H9 (cell line): Measurements from ENCODE around the gene RAB7B. TPM values are rescaled to one million over a fixed set of nuclear protein-coding genes. Genes with fewer than 3 reads are reported as not detected.

Experiments
- DNase-seq: peaks from one replicate; pipeline ENCODE4 v3.0.0-alpha.2; 2017
- H2AFZ ChIP-seq: one replicate; pipeline ENCODE4 v1.6.1; 2013; ENCODE audit warnings: mild to moderate bottlenecking, low read length, control low read depth, moderate library complexity
- H2AK5ac ChIP-seq: 2 replicates; pipeline ENCODE4 v1.6.1; 2013; ENCODE audit warnings: low read length, control low read depth, mixed read lengths; ENCODE audit not compliant: insufficient read length
- H2BK120ac ChIP-seq: one replicate; pipeline ENCODE4 v1.6.1; 2013; ENCODE audit warnings: low read depth, mild to moderate bottlenecking, low read length, control low read depth, inconsistent platforms; ENCODE audit not compliant: poor library complexity, severe bottlenecking
- H2BK12ac ChIP-seq: 2 replicates; pipeline ENCODE4 v1.6.1; 2013; ENCODE audit warnings: low read length, control low read depth, mixed read lengths, low read depth; ENCODE audit not compliant: insufficient read length
- H2BK15ac ChIP-seq: 2 replicates; pipeline ENCODE4 v1.6.1; 2013; ENCODE audit warnings: low read depth, low read length, control low read depth
- H2BK20ac ChIP-seq: one replicate; pipeline ENCODE4 v1.6.1; 2013; ENCODE audit warnings: low read depth, mild to moderate bottlenecking, low read length, control low read depth, inconsistent platforms; ENCODE audit not compliant: poor library complexity, severe bottlenecking
- H2BK5ac ChIP-seq: 2 replicates; pipeline ENCODE4 v1.6.1; 2013; ENCODE audit warnings: low read length, control low read depth, mixed read lengths; ENCODE audit not compliant: insufficient read length
- H3K14ac ChIP-seq: 2 replicates; pipeline ENCODE4 v1.6.1; 2013; ENCODE audit warnings: low read length, control low read depth; ENCODE audit not compliant: insufficient read depth
- H3K18ac ChIP-seq: 2 replicates; pipeline ENCODE4 v1.6.1; 2013; ENCODE audit warnings: low read depth, mild to moderate bottlenecking, mixed read lengths, low read length, control low read depth; ENCODE audit not compliant: insufficient read length
- H3K23ac ChIP-seq: 2 replicates; pipeline ENCODE4 v1.6.1; 2013; ENCODE audit warnings: low read length, control low read depth, mixed read lengths, low read depth; ENCODE audit not compliant: insufficient read length
- H3K23me2 ChIP-seq: 2 replicates; pipeline ENCODE4 v1.6.1; 2013; ENCODE audit warnings: low read depth, mild to moderate bottlenecking, mixed read lengths, low read length, control low read depth; ENCODE audit not compliant: insufficient read length, poor library complexity, severe bottlenecking
- H3K27ac ChIP-seq: 2 replicates; pipeline ENCODE4 v1.5.1; 2013; ENCODE audit warnings: low read length, control low read depth, mixed read lengths, low read depth; ENCODE audit not compliant: insufficient read length
- H3K27me3 ChIP-seq: 2 replicates; pipeline ENCODE4 v1.6.1; 2013; ENCODE audit warnings: low read length, control low read depth, inconsistent platforms; ENCODE audit not compliant: insufficient read depth
- H3K4ac ChIP-seq: 2 replicates; pipeline ENCODE4 v1.6.1; 2013; ENCODE audit warnings: low read depth, mild to moderate bottlenecking, control low read depth, inconsistent platforms, low read length, moderate library complexity
- H3K4me1 ChIP-seq: 2 replicates; pipeline ENCODE4 v1.6.1; 2013; ENCODE audit warnings: low read length, control low read depth, inconsistent platforms; ENCODE audit not compliant: insufficient read depth
- H3K4me2 ChIP-seq: 2 replicates; pipeline ENCODE4 v1.6.1; 2013; ENCODE audit warnings: low read length, control low read depth, mixed read lengths; ENCODE audit not compliant: insufficient read length, insufficient read depth
- H3K56ac ChIP-seq: 2 replicates; pipeline ENCODE4 v1.6.1; 2013; ENCODE audit warnings: low read depth, mild to moderate bottlenecking, mixed read lengths, low read length, control low read depth; ENCODE audit not compliant: insufficient read length
- H3K79me1 ChIP-seq: 2 replicates; pipeline ENCODE4 v1.6.1; 2013; ENCODE audit warnings: low read depth, mild to moderate bottlenecking, moderate library complexity, low read length, control low read depth, inconsistent platforms; ENCODE audit not compliant: insufficient read depth, poor library complexity, severe bottlenecking
- H3K79me2 ChIP-seq: 2 replicates; pipeline ENCODE4 v1.6.1; 2013; ENCODE audit warnings: low read length, control low read depth, inconsistent platforms; ENCODE audit not compliant: insufficient read depth
- H3K9ac ChIP-seq: 2 replicates; pipeline ENCODE4 v1.6.1; 2013; ENCODE audit warnings: low read length, control low read depth, mixed read lengths; ENCODE audit not compliant: insufficient read length; ENCODE audit errors: extremely low read depth
- H3K9me3 ChIP-seq: one replicate; pipeline ENCODE4 v1.6.1; 2013; ENCODE audit warnings: low read depth, low read length, inconsistent platforms; ENCODE audit not compliant: control insufficient read depth
- H3T11ph ChIP-seq: one replicate; pipeline ENCODE4 v1.6.1; 2013; ENCODE audit warnings: mild to moderate bottlenecking, low read length, control low read depth, inconsistent platforms
- H4K20me1 ChIP-seq: one replicate; pipeline ENCODE4 v1.6.1; 2013; ENCODE audit not compliant: control insufficient read depth, insufficient read length, insufficient read depth
- H4K5ac ChIP-seq: 2 replicates; pipeline ENCODE4 v1.6.1; 2013; ENCODE audit warnings: low read depth, mild to moderate bottlenecking, mixed read lengths, low read length, control low read depth; ENCODE audit not compliant: insufficient read length
- H4K8ac ChIP-seq: replicated peaks from 2 replicates; pipeline ENCODE4 v1.6.1; 2013; ENCODE audit warnings: low read length, control low read depth, mixed read lengths, low read depth; ENCODE audit not compliant: insufficient read length
- H4K91ac ChIP-seq: 2 replicates; pipeline ENCODE4 v1.6.1; 2013; ENCODE audit warnings: low read depth, mild to moderate bottlenecking, moderate library complexity, mixed read lengths, low read length, control low read depth; ENCODE audit not compliant: insufficient read length
- H3K27ac Mint-ChIP-seq, 3 experiments: 2 replicates in 2 of 3; 3 replicates in 1 of 3; pipeline ENCODE4 v1.8.0; 2020 to 2021; ENCODE audit warnings: mixed read lengths in 3 of 3, mild to moderate bottlenecking in 1 of 3, moderate library complexity in 1 of 3
- H3K27me3 Mint-ChIP-seq: 2 replicates; pipeline ENCODE4 v1.8.0; 2021; ENCODE audit warnings: low read depth, mild to moderate bottlenecking, moderate library complexity, mixed read lengths
- H3K36me3 Mint-ChIP-seq, 3 experiments: 2 replicates in 2 of 3; 3 replicates in 1 of 3; pipeline ENCODE4 v1.8.0; 2020 to 2021; ENCODE audit warnings: low read depth in 3 of 3, mixed read lengths in 3 of 3; ENCODE audit not compliant: insufficient read depth in 1 of 3
- H3K4me1 Mint-ChIP-seq, 2 experiments: 2 replicates each; pipeline ENCODE4 v1.8.0; 2020; ENCODE audit warnings: mixed read lengths in 2 of 2
- H3K4me3 Mint-ChIP-seq, 2 experiments: 2 replicates in 1 of 2; 3 replicates in 1 of 2; pipeline ENCODE4 v1.8.0; 2020 to 2021; ENCODE audit warnings: mild to moderate bottlenecking in 2 of 2, mixed read lengths in 2 of 2, moderate library complexity in 1 of 2
- H3K9me3 Mint-ChIP-seq, 2 experiments: 2 replicates in 1 of 2; 3 replicates in 1 of 2; pipeline ENCODE4 v1.8.0; 2020; ENCODE audit warnings: mild to moderate bottlenecking in 2 of 2, mixed read lengths in 2 of 2, moderate library complexity in 1 of 2
- CTCF ChIP-seq: fragments of 200-600 bp; sonication (generic); conservative IDR thresholded peaks from 3 replicates; pipeline ENCODE4 v1.8.0; 2021; ENCODE audit warnings: antibody characterized with exemption, mild to moderate bottlenecking
- WGBS: extraction: QIAGEN DNeasy Blood & Tissue Kit; methylation state at CpG from one replicate; pipeline ENCODE4 v1.1.7; 2013; ENCODE audit warnings: missing lambda C conversion rate, low lambda C conversion rate, mixed read lengths; ENCODE audit not compliant: insufficient read length; ENCODE audit errors: extremely low coverage; 5-methylcytosine and 5-hydroxymethylcytosine counted together
- total RNA-seq: library from RNA; stranded (reverse); gene quantifications from 2 replicates; pipeline ENCODE4 v1.2.1, GENCODE V29; 2021

RAB7B gene
- total RNA-seq, 1 experiment from 2014 or later: 0.68 TPM

DNA sequence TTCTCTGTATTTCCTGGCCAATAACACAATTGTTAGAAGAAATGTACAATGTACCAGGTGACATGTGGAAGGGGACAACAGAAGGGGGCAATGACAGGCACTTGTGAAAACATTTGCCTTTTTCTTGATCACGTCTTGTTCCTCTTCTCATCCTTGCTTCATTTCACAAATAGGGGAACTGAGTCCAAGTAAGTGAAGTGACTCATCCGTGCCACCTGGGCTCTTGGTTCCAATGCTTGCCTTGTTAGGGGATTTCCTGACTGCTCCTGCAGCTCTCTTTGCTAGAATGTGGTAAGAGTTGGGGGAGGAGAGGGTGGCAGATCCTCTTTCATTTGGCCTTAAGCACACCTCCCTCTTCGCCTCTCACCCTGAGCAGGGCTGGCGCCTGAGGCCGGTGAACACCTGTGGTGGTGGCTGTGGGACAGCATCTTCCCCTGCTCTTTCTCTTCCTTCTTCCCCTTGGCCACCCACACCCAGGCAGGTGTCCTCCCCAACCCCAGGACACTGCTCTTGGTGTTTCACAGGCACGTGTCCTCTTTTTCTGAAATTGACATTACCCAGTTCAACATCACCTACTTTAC, 47.5 kb upstream of the RAB7B start:
- H2BK5ac ChIP-seq: no peak overlapping the region
- H3K4me3 Mint-ChIP-seq: no peak overlapping the region
- peaks cover 0 to 5% (median 2%) of the 10 kb centered on the region in 3 experiments; a peak in 3 of 7 replicates for H3K36me3 Mint-ChIP-seq
- H3K14ac ChIP-seq: no peak overlapping the region
- no peak overlapping the region for H3K56ac ChIP-seq
- H4K91ac ChIP-seq: no peak overlapping the region
- no peak for TF ChIP-seq CTCF
- H2AK5ac ChIP-seq: no peak overlapping the region
- H3K27ac Mint-ChIP-seq: no peak overlapping the region
- H4K20me1 ChIP-seq: no peaks in the 10 kb centered on the region
- H3K79me2 ChIP-seq: no peaks in the 10 kb centered on the region
- peaks cover 5 to 7% of the 10 kb centered on the region in 2 experiments; a peak in 3 of 5 replicates for H3K9me3 Mint-ChIP-seq
- 0 out of 2 replicates have a peak, but pooled peaks cover 2% of the 10 kb centered on the region for H3K27me3 Mint-ChIP-seq
- H2BK12ac ChIP-seq: no peak overlapping the region
- peaks cover 7 to 13% of the 10 kb centered on the region in 2 experiments for H3K4me1 Mint-ChIP-seq
- no peak overlapping the region for H2AFZ ChIP-seq
- H3K27ac ChIP-seq: no peak overlapping the region
- no peak overlapping the region for H3K4ac ChIP-seq
- no peak for DNase-seq
- WGBS: no CpG with 5 or more reads among the region's 6 CpGs
- no peaks in the 10 kb centered on the region for H3K79me1 ChIP-seq
- no peak overlapping the region for H3K23ac ChIP-seq
- no peak overlapping the region for H4K8ac ChIP-seq
- no peaks in the 10 kb centered on the region for H3K9me3 ChIP-seq
- H3K27me3 ChIP-seq: no peaks in the 10 kb centered on the region
- H3T11ph ChIP-seq: no peak overlapping the region
- no peak overlapping the region for H2BK15ac ChIP-seq
- 0 out of 2 replicates have a peak, but pooled peaks cover 2% of the 10 kb centered on the region for H3K4me1 ChIP-seq
- no peak overlapping the region for H3K4me2 ChIP-seq
- no peak overlapping the region for H3K18ac ChIP-seq
- H2BK120ac ChIP-seq: no peak overlapping the region
- H3K9ac ChIP-seq: no peak overlapping the region
- H4K5ac ChIP-seq: no peak overlapping the region
- no peak overlapping the region for H2BK20ac ChIP-seq
- no peaks in the 10 kb centered on the region for H3K23me2 ChIP-seq
